GM12878 (cell line): Measurements from ENCODE around the gene FAM187B. TPM values are rescaled to one million over a fixed set of nuclear protein-coding genes. Genes with fewer than 3 reads are reported as not detected.

Source experiments
- ATAC-seq: fragments of 200-7000 bp; cut with Tn5 transposase; 3 replicates; pipeline ENCODE4 v1.9.1; 2020; ENCODE audit warnings: mild to moderate bottlenecking, moderate library complexity
- BruUV-seq: library from RNA; stranded (reverse); fragments of 400-500 nt; replicated peaks from 2 replicates; lab custom pipeline; 2021; lab: Mats Ljungman, UMichigan
- CTCF ChIA-PET: fragments of 300-600 bp; sonication (Branson Sonifier 250); formaldehyde crosslinking; extraction: SDS; loops from one replicate; lab custom pipeline; 2021; ENCODE audit warnings: inconsistent platforms; lab: Yijun Ruan, JAX
- POLR2A ChIA-PET: fragments of 350-600 bp; formaldehyde crosslinking; extraction: SDS; loops from one replicate; lab custom pipeline; 2021; ENCODE audit warnings: inconsistent platforms; lab: Charles Lee
- RAD21 ChIA-PET: fragments of 300-600 bp; sonication (Branson Sonifier 250); formaldehyde crosslinking; loops from one replicate; lab custom pipeline; 2023; ENCODE audit warnings: antibody characterized with exemption; ENCODE audit not compliant: unreplicated experiment; lab: Charles Lee
- SMC1A ChIA-PET: fragments of 300-600 bp; sonication (Branson Sonifier 250); formaldehyde crosslinking; loops from one replicate; lab custom pipeline; 2023; ENCODE audit not compliant: unreplicated experiment, uncharacterized antibody; lab: Charles Lee
- DNase-seq: peaks from one replicate; pipeline ENCODE4 v3.0.0-alpha.2; 2011; ENCODE audit warnings: low read depth, low spot score
- FAIRE-seq: peaks from 3 replicates; lab custom pipeline; 2011; peaks lifted over from hg19 to GRCh38; lab: Jason Lieb, UNC
- H2AFZ ChIP-seq: 2 replicates; pipeline ENCODE4 v1.6.0; 2011; ENCODE audit warnings: low read depth, low read length, control low read depth; ENCODE audit not compliant: control insufficient read depth
- H3K27ac ChIP-seq: 2 replicates; pipeline ENCODE4 v1.5.1; 2011; ENCODE audit warnings: control low read depth; ENCODE audit not compliant: control insufficient read depth, insufficient read depth
- H3K27me3 ChIP-seq, 2 experiments: replicated peaks in 1 of 2; 2 replicates each; pipeline versions ENCODE4 v1.6.0 to v1.6.1; 2011; ENCODE audit warnings: low read length in 1 of 2; ENCODE audit not compliant: control insufficient read depth in 2 of 2, insufficient read depth in 2 of 2
- H3K36me3 ChIP-seq, 2 experiments: 2 replicates each; pipeline ENCODE4 v1.5.1; 2011; ENCODE audit warnings: low read length in 1 of 2; ENCODE audit not compliant: control insufficient read depth in 2 of 2, insufficient read depth in 2 of 2
- H3K4me1 ChIP-seq: 2 replicates; pipeline ENCODE4 v1.6.1; 2011; ENCODE audit warnings: mild to moderate bottlenecking, low read length, moderate library complexity, mixed read lengths; ENCODE audit not compliant: control insufficient read depth, insufficient read depth
- H3K4me2 ChIP-seq: 2 replicates; pipeline ENCODE4 v1.6.0; 2011; ENCODE audit warnings: control low read depth; ENCODE audit not compliant: control insufficient read depth, insufficient read depth
- H3K4me3 ChIP-seq: fragments of 200-600 bp; sonication (generic); 2 replicates; pipeline ENCODE4 v1.5.1; 2016
- H3K79me2 ChIP-seq: 2 replicates; pipeline ENCODE4 v1.6.0; 2011; ENCODE audit warnings: low read length; ENCODE audit not compliant: control insufficient read depth, insufficient read depth
- H3K9ac ChIP-seq: 2 replicates; pipeline ENCODE4 v1.8.0; 2011; ENCODE audit warnings: low read length, control low read depth, mixed read lengths; ENCODE audit not compliant: control insufficient read depth, insufficient read depth
- H3K9me3 ChIP-seq: replicated peaks from 3 replicates; pipeline ENCODE4 v1.5.1; 2011; ENCODE audit warnings: mild to moderate bottlenecking, low read length; ENCODE audit not compliant: control insufficient read depth, insufficient read depth
- H4K20me1 ChIP-seq: 2 replicates; pipeline ENCODE4 v1.6.0; 2011; ENCODE audit not compliant: control insufficient read depth, insufficient read depth
- CBX3 ChIP-seq: fragments of 200-600 bp; sonication (generic); IDR thresholded peaks from 2 replicates; pipeline ENCODE4 v1.6.1; 2016; ENCODE audit warnings: low read depth, borderline replicate concordance
- EED ChIP-seq: sonication (generic); IDR thresholded peaks from 2 replicates; pipeline ENCODE4 v1.6.1; 2016; ENCODE audit warnings: antibody characterized with exemption, low read depth
- EGR1 ChIP-seq, 2 experiments: IDR thresholded peaks; 1 replicate in 1 of 2; 2 replicates in 1 of 2; pipeline ENCODE4 v1.6.1; 2011 to 2012; ENCODE audit warnings: low read depth in 2 of 2, low read length in 2 of 2, borderline replicate concordance in 1 of 2, mild to moderate bottlenecking in 1 of 2, moderate library complexity in 1 of 2
- ESRRA ChIP-seq: IDR thresholded peaks from 2 replicates; pipeline ENCODE4 v1.6.1; 2012; ENCODE audit warnings: mild to moderate bottlenecking, low read length, improper control_type of control experiment
- FOXK2 ChIP-seq: fragments of 450-650 bp; IDR thresholded peaks from 2 replicates; pipeline ENCODE4 v1.6.1; 2017; ENCODE audit warnings: mild to moderate bottlenecking, moderate library complexity
- LARP7 ChIP-seq: fragments of 450-650 bp; IDR thresholded peaks from 2 replicates; pipeline ENCODE4 v1.6.1; 2017; ENCODE audit warnings: mild to moderate bottlenecking
- MEF2B ChIP-seq: fragments of 450-650 bp; IDR thresholded peaks from 2 replicates; pipeline ENCODE4 v1.6.1; 2018; ENCODE audit warnings: mild to moderate bottlenecking, moderate library complexity; ENCODE audit not compliant: partially characterized antibody, poor library complexity, severe bottlenecking
- PAX5 ChIP-seq: IDR thresholded peaks from 2 replicates; pipeline ENCODE4 v1.6.1; 2011; ENCODE audit warnings: low read depth, low read length, borderline replicate concordance
- POLR2AphosphoS5 ChIP-seq: IDR thresholded peaks from 2 replicates; pipeline ENCODE4 v1.6.1; 2011; ENCODE audit warnings: mild to moderate bottlenecking, low read length, inconsistent platforms
- SREBF2 ChIP-seq: IDR thresholded peaks from 2 replicates; pipeline ENCODE4 v1.6.1; 2012; ENCODE audit warnings: mild to moderate bottlenecking, low read length
- USF1 ChIP-seq: IDR thresholded peaks from 2 replicates; pipeline ENCODE4 v1.6.1; 2011; ENCODE audit warnings: borderline replicate concordance, low read depth, mild to moderate bottlenecking, moderate library complexity, mixed read lengths, low read length; ENCODE audit not compliant: insufficient read depth; ENCODE audit errors: extremely low read length
- ZSCAN29 ChIP-seq: fragments of 450-650 bp; IDR thresholded peaks from 2 replicates; pipeline ENCODE4 v1.6.1; 2017; ENCODE audit warnings: mild to moderate bottlenecking, moderate library complexity
- WGBS: methylation state at CpG from one replicate; pipeline ENCODE4 v1.1.6; 2016; ENCODE audit warnings: low lambda C conversion rate; ENCODE audit not compliant: insufficient replicate concordance, insufficient coverage; ENCODE audit errors: missing lambda C conversion rate; 5-methylcytosine and 5-hydroxymethylcytosine counted together
- in situ Hi-C: fragments of 300-500 bp; cut with MboI; formaldehyde crosslinking; loops from 9 replicates; pipeline ENCODE4 v1.14.3; 2018; ENCODE audit warnings: mixed read lengths
- intact Hi-C: fragments of 100-400 bp; cut with micrococcal nuclease; formaldehyde crosslinking; loops from one replicate; pipeline ENCODE4 v1.14.2; 2022; ENCODE audit not compliant: unreplicated experiment
- polyA plus RNA-seq, 11 experiments: library from polyadenylated mRNA; depleted of rRNA in 4 of 11; unstranded in 6 of 11; stranded (reverse) in 5 of 11; fragments of >200 nt; fragmentation: Nextera tagmentation in 4 of 11; fragmentation: Illumina TruSeq in 1 of 11; extraction: Ambion mirVana in 4 of 11; extraction: Trizol in 1 of 11; gene quantifications; 1 replicate in 1 of 11; 2 replicates in 10 of 11; pipeline versions ENCODE4 v1.2.1 to v1.2.3, GENCODE V29; 2011 to 2016; ENCODE audit warnings: inconsistent platforms in 2 of 11, missing spikeins in 2 of 11, low read depth in 1 of 11
- total RNA-seq, 4 experiments: library from RNA; depleted of rRNA in 3 of 4; stranded (reverse); fragments of >200 nt in 3 of 4; fragmentation: Illumina TruSeq in 1 of 4; extraction: Trizol in 1 of 4; gene quantifications; 2 replicates each; pipeline versions ENCODE4 v1.2.1 to v1.2.3, GENCODE V29; 2013 to 2021
- TF ChIP-seq, protein P1 (sequence below): fragments of 450-650 bp; conservative IDR thresholded peaks from 2 replicates; pipeline ENCODE4 v1.6.1; 2017; ENCODE audit warnings: mild to moderate bottlenecking, moderate library complexity
- TF ChIP-seq, protein P2 (sequence below): fragments of 450-650 bp; IDR thresholded peaks from 2 replicates; pipeline ENCODE4 v1.6.1; 2017; ENCODE audit warnings: mild to moderate bottlenecking
- TF ChIP-seq, protein P3 (sequence below): fragments of 450-650 bp; IDR thresholded peaks from 2 replicates; pipeline ENCODE4 v1.6.1; 2017; ENCODE audit warnings: borderline replicate concordance

FAM187B gene
- total and polyA plus RNA-seq, 10 of the 15 experiments (the other 5 are each of a cell fraction or from before 2014, with no cell fraction given), result 0.05 TPM; not detected in 9

DNA sequence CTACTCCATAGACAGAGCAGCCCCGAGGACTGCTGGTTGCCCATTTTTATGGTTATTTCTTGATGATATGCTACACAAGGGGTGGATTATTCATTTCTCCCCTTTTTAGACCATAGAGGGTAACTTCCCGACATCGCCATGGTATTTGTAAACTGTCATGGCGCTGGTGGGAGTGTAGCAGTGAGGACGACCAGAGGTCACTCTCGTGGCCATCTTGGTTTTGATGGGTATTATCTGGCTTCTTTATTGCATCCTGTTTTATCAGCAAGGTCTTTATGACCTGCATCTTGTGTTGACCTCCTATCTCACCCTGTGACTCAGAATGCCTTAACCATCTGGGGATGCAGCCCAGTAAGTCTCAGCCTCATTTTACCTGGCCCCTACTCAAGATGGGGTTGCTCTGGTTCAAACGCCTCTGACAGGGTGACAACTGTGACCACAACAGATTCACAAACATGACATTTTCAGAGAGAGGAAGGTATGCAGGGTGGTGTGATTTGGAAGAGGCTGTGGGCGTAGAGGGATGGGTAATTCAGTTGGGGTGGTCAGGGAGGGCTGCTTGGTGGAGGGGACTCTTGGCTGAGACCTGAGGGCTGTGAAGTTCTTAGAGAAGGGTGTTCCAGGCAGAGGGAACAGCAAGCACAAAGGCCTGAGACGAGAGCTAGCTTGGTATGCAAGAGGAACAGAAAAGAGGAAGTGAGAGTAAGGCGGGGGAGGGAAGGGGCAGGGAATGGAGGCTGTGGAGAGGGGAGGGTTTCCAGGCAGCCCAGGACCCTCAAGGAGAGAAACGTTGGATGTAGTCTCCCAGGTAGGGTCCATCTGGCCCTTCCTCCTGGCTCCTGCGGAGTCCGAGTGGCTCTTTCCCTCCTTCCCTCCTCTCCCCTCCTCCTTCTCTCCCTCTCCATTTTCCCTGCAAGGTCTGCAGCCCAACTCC, 23.5 kb downstream of the FAM187B start:
- ATAC-seq (peak; percentile 92), DNase-seq (peak; percentile 87), FAIRE-seq (peak; percentile 87)
- H3K4me1 ChIP-seq, result peaks cover 33% of the 10 kb centered on the region
- peak overlapping the region; percentile 27; the same call in 1 of the 2 replicates for H3K4me3 ChIP-seq
- WGBS, result 0% methylated on average over 12 of the region's 13 CpGs
- H2AFZ ChIP-seq, result peak overlapping the region; percentile 29
- in situ Hi-C loops (no loop called here), intact Hi-C loops (loop anchor here (1.0 to 5.0 kb wide), 2 partner anchors 42 to 48 kb away; no protein-coding TSS in a partner anchor)
- BruUV-seq, result no TSS peak
- H3K27me3 ChIP-seq, result no peaks in the 10 kb centered on the region; a peak in 1 of 4 replicates
- CTCF ChIA-PET, result interaction anchor here (1.1 to 2.0 kb wide), 4 partner anchors 9 to 69 kb away, joined by 3 to 9 read pairs (median 6); partner anchors contain the start of genes FXYD7 and LGI4
- peak overlapping the region; percentile 83 for H3K27ac ChIP-seq
- H3K9me3 ChIP-seq, result no peaks in the 10 kb centered on the region
- no peaks in the 10 kb centered on the region for H3K36me3 ChIP-seq
- no peaks in the 10 kb centered on the region for H4K20me1 ChIP-seq
- no peak overlapping the region for H3K9ac ChIP-seq
- RAD21 ChIA-PET, result interaction anchor here (0.6 to 3.3 kb wide), 6 partner anchors 44 to 255 kb away, joined by 3 to 15 read pairs (median 4); partner anchors contain the start of gene FXYD7
- SMC1A ChIA-PET, result interaction anchor here (0.8 to 1.9 kb wide), 5 partner anchors 33 to 115 kb away, joined by 3 to 8 read pairs (median 3); partner anchors contain the start of gene FXYD5
- no peaks in the 10 kb centered on the region for H3K79me2 ChIP-seq
- POLR2A ChIA-PET, result interaction anchor here (0.5 to 2.1 kb wide), 6 partner anchors 11 to 795 kb away, joined by 3 to 6 read pairs (median 4); no protein-coding TSS in a partner anchor
- H3K4me2 ChIP-seq, result peak overlapping the region; percentile 68
- TF ChIP-seq SREBF2, result no peak
- TF ChIP-seq, protein P1, sequence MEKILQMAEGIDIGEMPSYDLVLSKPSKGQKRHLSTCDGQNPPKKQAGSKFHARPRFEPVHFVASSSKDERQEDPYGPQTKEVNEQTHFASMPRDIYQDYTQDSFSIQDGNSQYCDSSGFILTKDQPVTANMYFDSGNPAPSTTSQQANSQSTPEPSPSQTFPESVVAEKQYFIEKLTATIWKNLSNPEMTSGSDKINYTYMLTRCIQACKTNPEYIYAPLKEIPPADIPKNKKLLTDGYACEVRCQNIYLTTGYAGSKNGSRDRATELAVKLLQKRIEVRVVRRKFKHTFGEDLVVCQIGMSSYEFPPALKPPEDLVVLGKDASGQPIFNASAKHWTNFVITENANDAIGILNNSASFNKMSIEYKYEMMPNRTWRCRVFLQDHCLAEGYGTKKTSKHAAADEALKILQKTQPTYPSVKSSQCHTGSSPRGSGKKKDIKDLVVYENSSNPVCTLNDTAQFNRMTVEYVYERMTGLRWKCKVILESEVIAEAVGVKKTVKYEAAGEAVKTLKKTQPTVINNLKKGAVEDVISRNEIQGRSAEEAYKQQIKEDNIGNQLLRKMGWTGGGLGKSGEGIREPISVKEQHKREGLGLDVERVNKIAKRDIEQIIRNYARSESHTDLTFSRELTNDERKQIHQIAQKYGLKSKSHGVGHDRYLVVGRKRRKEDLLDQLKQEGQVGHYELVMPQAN, result peak; percentile 85
- TF ChIP-seq ZSCAN29, result no peak
- TF ChIP-seq EED, result peak; percentile 99
- TF ChIP-seq EGR1 (IDR thresholded peaks at IDR 0.05; ENCODE audit: borderline replicate concordance in 1 of 2, low read depth in 2 of 2, low read length in 2 of 2), result peak; percentile 33 to 96
- TF ChIP-seq CBX3, result no peak
- no peak for TF ChIP-seq ESRRA
- peak; percentile 95 for TF ChIP-seq PAX5
- peak; percentile 83 for TF ChIP-seq MEF2B
- TF ChIP-seq, protein P2, sequence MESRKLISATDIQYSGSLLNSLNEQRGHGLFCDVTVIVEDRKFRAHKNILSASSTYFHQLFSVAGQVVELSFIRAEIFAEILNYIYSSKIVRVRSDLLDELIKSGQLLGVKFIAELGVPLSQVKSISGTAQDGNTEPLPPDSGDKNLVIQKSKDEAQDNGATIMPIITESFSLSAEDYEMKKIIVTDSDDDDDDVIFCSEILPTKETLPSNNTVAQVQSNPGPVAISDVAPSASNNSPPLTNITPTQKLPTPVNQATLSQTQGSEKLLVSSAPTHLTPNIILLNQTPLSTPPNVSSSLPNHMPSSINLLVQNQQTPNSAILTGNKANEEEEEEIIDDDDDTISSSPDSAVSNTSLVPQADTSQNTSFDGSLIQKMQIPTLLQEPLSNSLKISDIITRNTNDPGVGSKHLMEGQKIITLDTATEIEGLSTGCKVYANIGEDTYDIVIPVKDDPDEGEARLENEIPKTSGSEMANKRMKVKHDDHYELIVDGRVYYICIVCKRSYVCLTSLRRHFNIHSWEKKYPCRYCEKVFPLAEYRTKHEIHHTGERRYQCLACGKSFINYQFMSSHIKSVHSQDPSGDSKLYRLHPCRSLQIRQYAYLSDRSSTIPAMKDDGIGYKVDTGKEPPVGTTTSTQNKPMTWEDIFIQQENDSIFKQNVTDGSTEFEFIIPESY, result peak; percentile 34; the same call in 1 of the 2 replicates
- no peak for TF ChIP-seq USF1
- no peak for TF ChIP-seq FOXK2
- peak; percentile 27; the same call in 1 of the 2 replicates for TF ChIP-seq LARP7
- no peak for TF ChIP-seq POLR2AphosphoS5
- TF ChIP-seq, protein P3, sequence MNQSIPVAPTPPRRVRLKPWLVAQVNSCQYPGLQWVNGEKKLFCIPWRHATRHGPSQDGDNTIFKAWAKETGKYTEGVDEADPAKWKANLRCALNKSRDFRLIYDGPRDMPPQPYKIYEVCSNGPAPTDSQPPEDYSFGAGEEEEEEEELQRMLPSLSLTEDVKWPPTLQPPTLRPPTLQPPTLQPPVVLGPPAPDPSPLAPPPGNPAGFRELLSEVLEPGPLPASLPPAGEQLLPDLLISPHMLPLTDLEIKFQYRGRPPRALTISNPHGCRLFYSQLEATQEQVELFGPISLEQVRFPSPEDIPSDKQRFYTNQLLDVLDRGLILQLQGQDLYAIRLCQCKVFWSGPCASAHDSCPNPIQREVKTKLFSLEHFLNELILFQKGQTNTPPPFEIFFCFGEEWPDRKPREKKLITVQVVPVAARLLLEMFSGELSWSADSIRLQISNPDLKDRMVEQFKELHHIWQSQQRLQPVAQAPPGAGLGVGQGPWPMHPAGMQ, result no peak; the same call in 1 of the 2 replicates
